LNCaP clone FGC (cell line): ENCODE data around the gene NGRN.
A peak's percentile ranks its signal among the peaks of the same experiment; 100 is the strongest.

Experiments
- DNase-seq: peaks from one replicate; pipeline ENCODE4 v3.0.0-alpha.2; 2011; ENCODE audit warnings: low read depth
- H3K4me3 ChIP-seq: 2 replicates; pipeline ENCODE4 v1.5.1; 2011; ENCODE audit warnings: mild to moderate bottlenecking, low read depth, low read length, control low read depth
- CTCF ChIP-seq: IDR thresholded peaks from 2 replicates; pipeline ENCODE4 v1.5.1; 2012; ENCODE audit warnings: mild to moderate bottlenecking; ENCODE audit not compliant: control insufficient read depth, insufficient read depth; ENCODE audit errors: extremely low read depth

The NGRN gene

GRCh38 chr15:90234096-90234988 is 31.1 kb upstream of the NGRN start, which contains the start of gene GDPGP1:
Gene GDPGP1 (plus strand): TSS chr15:90234209. CDS start chr15:90240909, 6,700 bp downstream.
- no peak for DNase-seq
- TF ChIP-seq CTCF: no peak
- peak within 1 kb of the TSS; percentile 94 for H3K4me3 ChIP-seq

GRCh38 chr15:90239371-90239770 is 26.1 kb upstream of the NGRN start:
- TF ChIP-seq CTCF: no peak
- DNase-seq: no peak
- H3K4me3 ChIP-seq: no peak overlapping the region

- TF ChIP-seq CTCF: no peak
- no peak for DNase-seq
- H3K4me3 ChIP-seq: no peak overlapping the region
Observed at GRCh38 chr15:90240856-90241255, 24.6 kb upstream of the NGRN start.

GRCh38 chr15:90241343-90242192 is 23.9 kb upstream of the NGRN start:
- no peak for DNase-seq
- TF ChIP-seq CTCF: no peak

GRCh38 chr15:90243943-90244639 is 21.4 kb upstream of the NGRN start:
- no peak for DNase-seq
- no peak for TF ChIP-seq CTCF
- H3K4me3 ChIP-seq: no peak overlapping the region

More at GRCh38 chr15:90241343-90242192, 23.9 kb upstream of the NGRN start:
- H3K4me3 ChIP-seq: no peak overlapping the region

GRCh38 chr15:90248789-90249202 is 16.7 kb upstream of the NGRN start:
- H3K4me3 ChIP-seq: no peak overlapping the region
- no peak for TF ChIP-seq CTCF
- no peak for DNase-seq
